Gastrocnemius medialis (tissue), 4 donors: ENCODE data around the gene PLCB1.

Experiments used
- POLR2A ChIP-seq, 2 donors: fragments of 450-650 bp; IDR thresholded peaks; one replicate each; pipeline ENCODE4 v1.6.1; 2017; ENCODE audit warnings: antibody characterized with exemption in 2 of 2, mild to moderate bottlenecking in 2 of 2, moderate library complexity in 2 of 2
- TF ChIP-seq, protein P1 (sequence below), 5 experiments: fragments of 450-650 bp in 3 of 5; fragments of 200-600 bp in 2 of 5; sonication (generic) in 2 of 5; IDR thresholded peaks in 4 of 5; conservative IDR thresholded peaks in 1 of 5; 1 replicate in 4 of 5; 2 replicates in 1 of 5; pipeline ENCODE4 v1.5.1; 2016 to 2019; ENCODE audit warnings: antibody characterized with exemption in 5 of 5, mild to moderate bottlenecking in 3 of 5, moderate library complexity in 3 of 5

- TF ChIP-seq, protein P1, sequence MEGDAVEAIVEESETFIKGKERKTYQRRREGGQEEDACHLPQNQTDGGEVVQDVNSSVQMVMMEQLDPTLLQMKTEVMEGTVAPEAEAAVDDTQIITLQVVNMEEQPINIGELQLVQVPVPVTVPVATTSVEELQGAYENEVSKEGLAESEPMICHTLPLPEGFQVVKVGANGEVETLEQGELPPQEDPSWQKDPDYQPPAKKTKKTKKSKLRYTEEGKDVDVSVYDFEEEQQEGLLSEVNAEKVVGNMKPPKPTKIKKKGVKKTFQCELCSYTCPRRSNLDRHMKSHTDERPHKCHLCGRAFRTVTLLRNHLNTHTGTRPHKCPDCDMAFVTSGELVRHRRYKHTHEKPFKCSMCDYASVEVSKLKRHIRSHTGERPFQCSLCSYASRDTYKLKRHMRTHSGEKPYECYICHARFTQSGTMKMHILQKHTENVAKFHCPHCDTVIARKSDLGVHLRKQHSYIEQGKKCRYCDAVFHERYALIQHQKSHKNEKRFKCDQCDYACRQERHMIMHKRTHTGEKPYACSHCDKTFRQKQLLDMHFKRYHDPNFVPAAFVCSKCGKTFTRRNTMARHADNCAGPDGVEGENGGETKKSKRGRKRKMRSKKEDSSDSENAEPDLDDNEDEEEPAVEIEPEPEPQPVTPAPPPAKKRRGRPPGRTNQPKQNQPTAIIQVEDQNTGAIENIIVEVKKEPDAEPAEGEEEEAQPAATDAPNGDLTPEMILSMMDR (IDR thresholded peaks at IDR 0.05 in 4 of 5, conservative IDR thresholded peaks at IDR 0.05 in 1 of 5), result no peak
- TF ChIP-seq POLR2A (IDR thresholded peaks at IDR 0.05), result no peak
These were observed 23.7 kb downstream of the PLCB1 start for GRCh38 chr20:8155812-8156211.
